Diencephalon (tissue), 1 donor: ENCODE results near the gene ACTR2. TPM values are rescaled to one million over a fixed set of nuclear protein-coding genes. Genes with fewer than 3 reads are reported as not detected.

Experiments used
- total RNA-seq: library from RNA; depleted of rRNA; stranded (reverse); fragments of >200 nt; gene quantifications from one replicate; pipeline ENCODE4 v1.2.3, GENCODE V29; 2014

Gene ACTR2
- total RNA-seq, result 162 TPM

GRCh38 chr2:65227456-65228262 lies at the start of gene ACTR2:
TSS of gene ACTR2 (plus strand) at chr2:65227831. CDS start at chr2:65227910, 79 bp downstream.

Other genes starting within 250 kb of the ACTR2 start
- 89.5 TPM for gene SLC1A4, start 238.4 kb upstream of the ACTR2 start, total RNA-seq
- 39.9 TPM for gene CEP68, start 171.4 kb upstream of the ACTR2 start, total RNA-seq
- 128 TPM for gene RAB1A, start 97.7 kb upstream of the ACTR2 start, total RNA-seq
- 10.8 TPM for gene SPRED2, start 204.8 kb downstream of the ACTR2 start, total RNA-seq